Measurements from ENCODE around the gene LRRC37A3.
"Not testable (repeated sequence)": the region's sequence is repeated elsewhere in the genome, so short reads cannot be mapped to it uniquely, and the experiment has no call there.

The LRRC37A3 gene

GRCh38 chr17:64919289-64920025 lies at the start of gene LRRC37A3:
Gene LRRC37A3 (minus strand): TSS chr17:64919478. CDS start chr17:64897257, 22,221 bp downstream.
- DNase-seq = peak; percentile 99

- DNase-seq = peak; percentile 88
These were observed 46.6 kb upstream of the LRRC37A3 start for GRCh38 chr17:64965873-64966287.

GRCh38 chr17:64965256-64965872 lies 46.1 kb upstream of the LRRC37A3 start:
- DNase-seq = not testable (repeated sequence)

GRCh38 chr17:64964796-64965195 lies 45.5 kb upstream of the LRRC37A3 start:
- no peak for DNase-seq

GRCh38 chr17:64963814-64964213 lies 44.5 kb upstream of the LRRC37A3 start:
- DNase-seq = not testable (repeated sequence)

- peak; percentile 72 for DNase-seq
These were observed 42.5 kb upstream of the LRRC37A3 start for GRCh38 chr17:64961563-64962378.

- DNase-seq = no peak
These were observed 32.6 kb upstream of the LRRC37A3 start for GRCh38 chr17:64951877-64952276.

- DNase-seq = no peak
These were observed 31.6 kb upstream of the LRRC37A3 start for GRCh38 chr17:64950871-64951270.

GRCh38 chr17:64947152-64947551 lies 27.9 kb upstream of the LRRC37A3 start:
- no peak for DNase-seq

- no peak for DNase-seq
These were observed 22.5 kb upstream of the LRRC37A3 start for GRCh38 chr17:64941761-64942160.

GRCh38 chr17:64941045-64941444 lies 21.8 kb upstream of the LRRC37A3 start:
- no peak for DNase-seq

- DNase-seq = no peak
These were observed 20.8 kb upstream of the LRRC37A3 start for GRCh38 chr17:64940055-64940454.

- DNase-seq = peak; percentile 44
These were observed 19.7 kb upstream of the LRRC37A3 start for GRCh38 chr17:64938925-64939474.

GRCh38 chr17:64938290-64938689 lies 19.0 kb upstream of the LRRC37A3 start:
- DNase-seq = no peak

GRCh38 chr17:64936117-64936516 lies 16.8 kb upstream of the LRRC37A3 start:
- no peak for DNase-seq

- DNase-seq = not testable (repeated sequence)
These were observed 15.1 kb upstream of the LRRC37A3 start for GRCh38 chr17:64934284-64934778.

- DNase-seq = not testable (repeated sequence)
These were observed 13.6 kb upstream of the LRRC37A3 start for GRCh38 chr17:64932850-64933249.

- DNase-seq = not testable (repeated sequence)
These were observed 11.1 kb upstream of the LRRC37A3 start for GRCh38 chr17:64930374-64930773.

GRCh38 chr17:64929419-64930209 lies 10.3 kb upstream of the LRRC37A3 start:
- DNase-seq = not testable (repeated sequence)

GRCh38 chr17:64928701-64929100 lies 9.4 kb upstream of the LRRC37A3 start:
- DNase-seq = not testable (repeated sequence)

- peak; percentile 71 for DNase-seq
These were observed 8.2 kb upstream of the LRRC37A3 start for GRCh38 chr17:64927444-64927843.

- not testable (repeated sequence) for DNase-seq
These were observed 7.2 kb upstream of the LRRC37A3 start for GRCh38 chr17:64926430-64926829.

Data from activated gamma-delta T cell treated with Interleukin-2 at 50 U/mL for 16 hours (primary cell).